ENCODE data around the gene TP73.

GRCh38 chr1:3779265-3779911 lies 127.1 kb downstream of the TP73 start:
- no peak for TF ChIP-seq CTCF (IDR thresholded peaks at IDR 0.05)
- TF ChIP-seq POLR2A (IDR thresholded peaks at IDR 0.05): no peak

Data from right lobe of liver (tissue), 4 donors.